Activated CD8-positive, alpha-beta T cell treated with anti-CD3 and anti-CD28 coated beads for 36 hours (primary cell): ENCODE results near the gene SETD2. TPM values are rescaled to one million over a fixed set of nuclear protein-coding genes. Genes with fewer than 3 reads are reported as not detected.

Source experiments
- ATAC-seq: fragments of 200-7000 bp; cut with Tn5 transposase; one replicate; pipeline ENCODE4 v1.10.0; 2021; ENCODE audit warnings: mild to moderate bottlenecking, moderate library complexity
- CTCF ChIA-PET: fragments of 350-600 bp; sonication (Branson Sonifier 250); formaldehyde crosslinking; loops from one replicate; lab custom pipeline; 2021; ENCODE audit warnings: antibody characterized with exemption; lab: Charles Lee
- POLR2A ChIA-PET: fragments of 350-600 bp; sonication (Branson Sonifier 250); formaldehyde crosslinking; loops from one replicate; lab custom pipeline; 2021; ENCODE audit warnings: antibody characterized with exemption; lab: Charles Lee
- DNase-seq: peaks from one replicate; pipeline ENCODE4 v3.0.0-alpha.2; 2020
- H3K27ac Mint-ChIP-seq: one replicate; pipeline ENCODE4 v1.8.0; 2021; ENCODE audit warnings: mild to moderate bottlenecking, mixed read lengths
- H3K27me3 Mint-ChIP-seq: one replicate; pipeline ENCODE4 v1.8.0; 2021; ENCODE audit warnings: mixed read lengths
- H3K36me3 Mint-ChIP-seq: one replicate; pipeline ENCODE4 v1.8.0; 2021; ENCODE audit warnings: low read depth, mixed read lengths
- H3K4me1 Mint-ChIP-seq: one replicate; pipeline ENCODE4 v1.8.0; 2021; ENCODE audit warnings: low read depth, mixed read lengths
- H3K4me3 Mint-ChIP-seq: one replicate; pipeline ENCODE4 v1.8.0; 2021; ENCODE audit warnings: mild to moderate bottlenecking, moderate library complexity, mixed read lengths
- H3K9me3 Mint-ChIP-seq: one replicate; pipeline ENCODE4 v1.8.0; 2021; ENCODE audit warnings: mixed read lengths
- CTCF ChIP-seq: fragments of 200-600 bp; IDR thresholded peaks from one replicate; pipeline ENCODE4 v1.8.0; 2022; ENCODE audit warnings: antibody characterized with exemption, mild to moderate bottlenecking
- intact Hi-C: fragments of 100-400 bp; cut with micrococcal nuclease; formaldehyde crosslinking; loops from one replicate; pipeline ENCODE4 v1.10.0; 2022
- total RNA-seq, 2 experiments: library from RNA; stranded (reverse); gene quantifications; one replicate each; pipeline ENCODE4 v1.2.3, GENCODE V29; 2021

SETD2 gene
- total RNA-seq, 2 experiments from 2014 or later: 34.7 to 36.1 TPM

- POLR2A ChIA-PET: interaction anchor here (1.5 kb wide), 1 partner anchor 18 kb away, joined by 3 read pairs; no protein-coding TSS in a partner anchor
These were observed 61.8 kb downstream of the SETD2 start for GRCh38 chr3:47102081-47102600.

DNA sequence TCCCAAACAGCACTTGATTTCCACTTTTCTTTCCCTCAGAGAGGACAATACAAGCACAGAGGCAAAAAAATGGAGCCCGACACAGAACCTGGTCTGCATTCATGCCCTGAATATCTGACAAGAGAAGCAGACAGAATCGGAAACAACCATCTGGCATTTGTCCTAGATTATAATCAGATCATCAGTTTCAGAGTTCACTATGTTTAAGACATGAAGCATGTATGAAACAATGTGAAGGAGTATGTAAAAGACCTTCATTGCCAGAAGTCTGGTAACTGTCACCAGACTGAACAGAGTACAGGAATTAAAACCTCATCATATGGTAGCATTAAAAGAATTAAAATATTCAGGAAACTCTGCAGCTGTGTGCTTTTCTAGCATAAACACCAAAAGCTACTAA is 65.0 kb downstream of the SETD2 start:
- intact Hi-C loops: no loop called here
- no peaks in the 10 kb centered on the region for H3K9me3 Mint-ChIP-seq
- DNase-seq: no peak
- H3K36me3 Mint-ChIP-seq: peaks cover 33% of the 10 kb centered on the region
- peaks cover 4% of the 10 kb centered on the region for H3K4me1 Mint-ChIP-seq
- ChIA-PET CTCF (no interaction called here), POLR2A (no interaction called here)
- no peak overlapping the region for H3K27ac Mint-ChIP-seq
- no peak for TF ChIP-seq CTCF
- no peaks in the 10 kb centered on the region for H3K27me3 Mint-ChIP-seq
- no peak overlapping the region for H3K4me3 Mint-ChIP-seq
- no peak for ATAC-seq

More at GRCh38 chr3:47102081-47102600, 61.8 kb downstream of the SETD2 start:
- Mint-ChIP-seq H3K27ac (no peak overlapping the region), H3K9me3 (no peaks in the 10 kb centered on the region), H3K27me3 (no peaks in the 10 kb centered on the region), H3K4me3 (no peak overlapping the region), H3K36me3 (peaks cover 32% of the 10 kb centered on the region), H3K4me1 (peaks cover 3% of the 10 kb centered on the region)
- no peak for DNase-seq
- no peak for TF ChIP-seq CTCF
- no peak for ATAC-seq
- intact Hi-C loops: no loop called here
- CTCF ChIA-PET: no interaction called here

DNA sequence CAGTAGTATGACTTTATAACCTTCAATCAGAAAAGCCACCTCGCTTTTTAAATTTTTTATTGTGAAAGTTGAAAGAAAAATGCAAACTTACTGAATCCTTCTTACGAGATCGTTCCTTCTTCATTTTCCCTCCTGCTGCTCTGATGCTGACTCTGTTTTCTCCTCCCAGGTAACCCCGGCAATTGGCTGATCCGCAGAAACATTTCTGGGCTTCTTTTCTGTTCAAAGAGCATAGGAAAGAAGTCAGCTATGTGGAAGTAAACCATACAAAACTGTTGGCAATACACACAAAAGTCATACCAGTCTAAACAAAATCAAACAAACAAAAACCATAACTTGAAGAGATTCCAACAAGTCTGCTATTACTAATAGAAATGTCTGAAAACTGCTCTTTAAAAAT is 66.0 kb downstream of the SETD2 start:
- no peaks in the 10 kb centered on the region for H3K27me3 Mint-ChIP-seq
- peaks cover 28% of the 10 kb centered on the region for H3K36me3 Mint-ChIP-seq
- intact Hi-C loops: no loop called here
- ATAC-seq (no peak), DNase-seq (no peak)
- no peaks in the 10 kb centered on the region for H3K9me3 Mint-ChIP-seq
- ChIA-PET CTCF (no interaction called here), POLR2A (interaction anchor here (0.7 kb wide), 1 partner anchor 24 kb away, joined by 3 read pairs; no protein-coding TSS in a partner anchor)
- peaks cover 1% of the 10 kb centered on the region for H3K4me1 Mint-ChIP-seq
- no peak for TF ChIP-seq CTCF
- no peak overlapping the region for H3K4me3 Mint-ChIP-seq
- H3K27ac Mint-ChIP-seq: no peak overlapping the region

DNA sequence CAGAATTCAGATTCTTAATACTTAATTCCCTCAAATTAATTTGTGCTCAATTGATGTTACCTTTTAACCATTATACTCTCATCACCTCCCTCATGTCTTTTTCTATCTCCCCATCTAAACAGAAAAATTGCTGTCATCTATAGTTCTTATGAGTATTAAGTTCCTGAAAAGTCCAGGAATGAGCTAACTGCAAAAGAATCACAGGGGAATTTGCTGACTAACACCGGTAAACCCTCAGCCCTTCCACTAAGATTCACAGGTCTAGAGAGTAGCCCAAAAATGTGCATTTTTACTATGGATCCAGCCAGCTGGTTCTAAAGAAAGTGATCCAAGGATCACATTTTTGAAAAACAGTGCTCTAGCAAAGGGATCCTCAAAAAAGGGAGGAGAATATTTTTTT is 67.0 kb downstream of the SETD2 start:
- ATAC-seq (no peak), DNase-seq (no peak)
- ChIA-PET POLR2A (interaction anchor here (0.6 to 1.6 kb wide), 2 partner anchors 50 to 67 kb away, joined by 3 read pairs; partner anchors contain the start of gene SETD2), CTCF (interaction anchor here (0.8 to 1.4 kb wide), 4 partner anchors 11 to 40 kb away, joined by 3 to 4 read pairs (median 3); no protein-coding TSS in a partner anchor)
- Mint-ChIP-seq H3K36me3 (peaks cover 26% of the 10 kb centered on the region), H3K4me1 (peaks cover 1% of the 10 kb centered on the region), H3K27ac (peak overlapping the region; percentile 1), H3K27me3 (no peaks in the 10 kb centered on the region), H3K4me3 (no peak overlapping the region), H3K9me3 (no peaks in the 10 kb centered on the region)
- intact Hi-C loops: no loop called here
- no peak for TF ChIP-seq CTCF

GRCh38 chr3:47092090-47092489 is 71.8 kb downstream of the SETD2 start:
- H3K4me3 Mint-ChIP-seq: no peak overlapping the region
- H3K27me3 Mint-ChIP-seq: no peaks in the 10 kb centered on the region
- DNase-seq (no peak), ATAC-seq (no peak)
- no peak overlapping the region for H3K27ac Mint-ChIP-seq
- peaks cover 25% of the 10 kb centered on the region for H3K36me3 Mint-ChIP-seq
- intact Hi-C loops: no loop called here
- ChIA-PET POLR2A (interaction anchor here (0.6 kb wide), 1 partner anchor 356 kb away, joined by 3 read pairs; no protein-coding TSS in a partner anchor), CTCF (no interaction called here)
- TF ChIP-seq CTCF: no peak
- H3K4me1 Mint-ChIP-seq: peaks cover 9% of the 10 kb centered on the region
- H3K9me3 Mint-ChIP-seq: no peaks in the 10 kb centered on the region
